CD8-positive, alpha-beta memory T cell (primary cell): ENCODE data around the gene GAR1. TPM values are rescaled to one million over a fixed set of nuclear protein-coding genes. Genes with fewer than 3 reads are reported as not detected.
"Not testable (repeated sequence)": the region's sequence is repeated elsewhere in the genome, so short reads cannot be mapped to it uniquely, and the experiment has no call there.

Source experiments
- CTCF ChIA-PET: fragments of 350-600 bp; sonication (Branson Sonifier 250); formaldehyde crosslinking; loops from one replicate; lab custom pipeline; 2021; ENCODE audit warnings: antibody characterized with exemption; lab: Charles Lee
- POLR2A ChIA-PET: fragments of 350-600 bp; sonication (Branson Sonifier 250); formaldehyde crosslinking; loops from one replicate; lab custom pipeline; 2021; ENCODE audit warnings: antibody characterized with exemption; lab: Charles Lee
- DNase-seq, 5 donors: peaks; one replicate each; pipeline versions ENCODE4 v3.0.0 to v3.0.0-alpha.2; 2020 to 2022; ENCODE audit warnings: mixed read lengths in 1 of 5
- H3K27ac ChIP-seq: one replicate; pipeline ENCODE4 v1.7.0; 2013; ENCODE audit warnings: low read depth, mild to moderate bottlenecking, low read length, moderate library complexity
- H3K27me3 ChIP-seq: 2 replicates; pipeline ENCODE4 v1.7.0; 2013; ENCODE audit warnings: low read length, mild to moderate bottlenecking; ENCODE audit not compliant: insufficient read depth, poor library complexity, severe bottlenecking
- H3K36me3 ChIP-seq: 2 replicates; pipeline ENCODE4 v1.7.0; 2013; ENCODE audit warnings: mild to moderate bottlenecking, low read length, moderate library complexity; ENCODE audit not compliant: insufficient read depth
- H3K4me1 ChIP-seq: 2 replicates; pipeline ENCODE4 v1.7.0; 2013; ENCODE audit warnings: mild to moderate bottlenecking, low read length, moderate library complexity; ENCODE audit not compliant: insufficient read depth
- H3K4me3 ChIP-seq: 2 replicates; pipeline ENCODE4 v1.7.0; 2013; ENCODE audit warnings: mild to moderate bottlenecking, low read length
- H3K9me3 ChIP-seq: 2 replicates; pipeline ENCODE4 v1.7.0; 2013; ENCODE audit warnings: mild to moderate bottlenecking, low read length
- H3K27ac Mint-ChIP-seq, 8 donors: one replicate each; pipeline ENCODE4 v1.8.0; 2020 to 2021; ENCODE audit warnings: mixed read lengths in 8 of 8, mild to moderate bottlenecking in 6 of 8, inconsistent platforms in 3 of 8, moderate library complexity in 3 of 8
- H3K27me3 Mint-ChIP-seq, 2 donors: one replicate each; pipeline ENCODE4 v1.8.0; 2020 to 2021; ENCODE audit warnings: mixed read lengths in 2 of 2, mild to moderate bottlenecking in 1 of 2, moderate library complexity in 1 of 2
- H3K36me3 Mint-ChIP-seq, 3 donors: one replicate each; pipeline ENCODE4 v1.8.0; 2020 to 2021; ENCODE audit warnings: mixed read lengths in 3 of 3, inconsistent platforms in 1 of 3, mild to moderate bottlenecking in 1 of 3
- H3K4me1 Mint-ChIP-seq, 3 donors: one replicate each; pipeline ENCODE4 v1.8.0; 2020 to 2021; ENCODE audit warnings: mixed read lengths in 3 of 3, inconsistent platforms in 1 of 3, mild to moderate bottlenecking in 1 of 3
- H3K4me3 Mint-ChIP-seq, 7 donors: one replicate each; pipeline ENCODE4 v1.8.0; 2020 to 2021; ENCODE audit warnings: mixed read lengths in 7 of 7, mild to moderate bottlenecking in 6 of 7, moderate library complexity in 4 of 7, inconsistent platforms in 2 of 7
- H3K9me3 Mint-ChIP-seq, 5 donors: one replicate each; pipeline ENCODE4 v1.8.0; 2020 to 2022; ENCODE audit warnings: mixed read lengths in 5 of 5, mild to moderate bottlenecking in 3 of 5, moderate library complexity in 2 of 5, inconsistent platforms in 1 of 5
- polyA plus RNA-seq: library from polyadenylated mRNA; unstranded; fragments of 300-500 nt; fragmentation: Illumina TruSeq; gene quantifications from one replicate; pipeline ENCODE4 v1.2.3, GENCODE V29; 2021
- total RNA-seq, 2 experiments: library from RNA; stranded (reverse); gene quantifications; one replicate each; pipeline ENCODE4 v1.2.3, GENCODE V29; 2021

Gene GAR1
- total and polyA plus RNA-seq, 3 experiments from 2014 or later = 17.8 to 63.9 (median 62.2) TPM

DNA sequence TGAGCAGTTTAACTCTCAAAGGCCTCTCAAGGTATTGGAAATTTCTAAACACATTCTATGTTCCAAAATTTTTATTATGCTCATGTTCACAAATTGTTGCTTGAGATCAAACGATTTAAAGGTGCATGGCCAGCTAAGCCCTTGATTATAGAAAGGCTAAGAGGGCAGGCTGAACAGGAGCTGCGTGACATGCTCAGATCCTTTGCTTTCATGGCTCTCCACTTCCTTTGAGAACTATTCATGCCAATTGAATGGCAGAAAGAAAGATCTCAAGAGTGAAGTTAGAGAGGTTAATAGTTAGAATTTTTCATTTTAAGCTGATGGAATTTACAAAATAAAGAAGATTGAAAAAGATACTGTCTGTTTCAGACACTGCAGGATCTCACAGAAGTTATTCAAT is 32.9 kb downstream of the GAR1 start:
- Mint-ChIP-seq H3K9me3 (no peaks in the 10 kb centered on the region), H3K27ac (no peak overlapping the region), H3K4me3 (no peak overlapping the region), H3K27me3 (peaks cover 0 to 2% of the 10 kb centered on the region in 2 donors), H3K4me1 (peaks cover 0 to 7% (median 0%) of the 10 kb centered on the region in 3 donors), H3K36me3 (peaks cover 0 to 9% (median 3%) of the 10 kb centered on the region in 3 donors)
- Histone ChIP-seq H3K27ac (no peak overlapping the region), H3K4me1 (no peaks in the 10 kb centered on the region), H3K4me3 (no peak overlapping the region), H3K9me3 (no peaks in the 10 kb centered on the region), H3K27me3 (no peaks in the 10 kb centered on the region), H3K36me3 (no peaks in the 10 kb centered on the region)
- ChIA-PET CTCF (no interaction called here), POLR2A (no interaction called here)
- DNase-seq = no peak

DNA sequence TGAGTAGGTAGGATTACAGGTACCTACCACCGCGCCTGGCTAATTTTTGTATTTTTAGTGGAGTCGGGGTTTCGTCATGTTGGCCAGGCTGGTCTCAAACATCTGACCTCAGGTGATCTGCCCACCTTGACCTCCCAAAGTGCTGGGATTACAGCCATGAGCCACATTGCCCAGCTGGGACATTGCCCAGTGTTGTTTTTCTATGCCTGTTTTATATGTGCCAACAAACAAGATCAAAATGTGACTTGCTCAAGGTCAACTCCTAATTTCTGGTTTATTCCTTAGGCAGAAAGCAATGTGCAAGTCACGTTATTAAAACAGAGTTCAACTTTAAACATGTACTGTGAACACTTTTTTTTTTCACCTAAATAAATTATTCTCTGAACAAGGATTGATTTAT is 35.0 kb downstream of the GAR1 start:
- H3K27ac ChIP-seq = no peak overlapping the region
- Mint-ChIP-seq H3K4me1 (peaks cover 0 to 7% (median 0%) of the 10 kb centered on the region in 3 donors), H3K27ac (no peak overlapping the region), H3K9me3 (no peaks in the 10 kb centered on the region), H3K4me3 (no peak overlapping the region), H3K27me3 (peaks cover 0 to 2% of the 10 kb centered on the region in 2 donors), H3K36me3 (peaks cover 0 to 16% (median 5%) of the 10 kb centered on the region in 3 donors)
- ChIA-PET CTCF (no interaction called here), POLR2A (no interaction called here)
- H3K9me3 ChIP-seq = no peaks in the 10 kb centered on the region
- H3K27me3 ChIP-seq = no peaks in the 10 kb centered on the region
- no peak overlapping the region for H3K4me3 ChIP-seq
- H3K36me3 ChIP-seq = no peaks in the 10 kb centered on the region
- DNase-seq = no peak
- no peaks in the 10 kb centered on the region for H3K4me1 ChIP-seq

DNA sequence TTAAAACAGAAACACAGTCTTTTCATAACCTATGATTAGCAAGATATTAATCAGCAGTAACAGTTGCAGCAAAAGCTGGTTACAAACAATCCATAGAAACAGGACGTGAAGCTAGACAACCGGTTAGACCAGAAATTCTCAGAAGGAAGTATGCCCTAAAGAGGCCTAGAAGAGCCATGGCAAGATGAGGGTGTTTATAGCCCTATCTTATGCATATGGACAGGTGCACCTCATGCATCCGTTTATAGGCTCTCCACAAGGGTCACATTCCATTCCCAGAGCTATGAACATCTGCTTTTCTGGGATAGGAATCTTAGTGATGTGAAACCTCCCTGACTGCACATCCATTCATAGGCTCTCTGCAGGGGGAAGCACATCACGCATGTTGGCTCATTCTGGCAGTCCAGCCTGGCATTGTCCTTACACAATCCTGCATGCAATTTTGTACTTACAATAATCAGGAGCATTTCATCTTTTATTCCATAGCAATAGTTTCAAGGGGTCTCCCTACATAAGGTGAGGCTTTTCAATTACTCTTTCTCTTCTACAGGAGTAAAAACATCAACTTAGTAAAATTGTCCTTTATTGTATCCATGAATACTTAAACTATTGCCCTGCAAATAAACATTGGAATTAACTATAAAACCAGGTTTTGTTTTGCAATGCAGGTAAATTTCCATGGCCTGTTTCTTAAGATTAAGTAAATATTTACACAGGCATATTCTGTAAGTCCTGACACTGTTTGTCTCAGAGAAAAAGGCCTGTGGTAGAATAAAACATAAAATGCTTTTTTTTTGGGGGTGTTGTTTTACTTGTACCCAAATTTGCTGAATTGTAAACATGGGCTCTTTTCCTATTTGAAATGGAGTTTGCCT is 44.1 kb downstream of the GAR1 start:
- POLR2A ChIA-PET, H3K27ac ChIP-seq, DNase-seq, H3K27me3 Mint-ChIP-seq, H3K4me3 Mint-ChIP-seq, H3K9me3 ChIP-seq, H3K36me3 ChIP-seq, CTCF ChIA-PET, H3K27ac Mint-ChIP-seq, H3K27me3 ChIP-seq, H3K4me1 ChIP-seq, H3K4me3 ChIP-seq, H3K4me1 Mint-ChIP-seq: not testable (repeated sequence)
- Mint-ChIP-seq H3K9me3 (peaks cover 20 to 28% (median 24%) of the 10 kb centered on the region in 5 donors), H3K36me3 (peaks cover 6 to 50% (median 15%) of the 10 kb centered on the region in 3 donors)

- no peaks in the 10 kb centered on the region for H3K4me1 ChIP-seq
- Mint-ChIP-seq H3K27me3 (peaks cover 0 to 1% of the 10 kb centered on the region in 2 donors), H3K9me3 (peaks cover 20 to 28% (median 24%) of the 10 kb centered on the region in 5 donors), H3K4me3 (no peak overlapping the region), H3K36me3 (peaks cover 6 to 37% (median 12%) of the 10 kb centered on the region in 3 donors), H3K27ac (no peak overlapping the region), H3K4me1 (no peaks in the 10 kb centered on the region)
- ChIA-PET POLR2A (no interaction called here), CTCF (no interaction called here)
- H3K9me3 ChIP-seq = no peaks in the 10 kb centered on the region
- no peak overlapping the region for H3K4me3 ChIP-seq
- no peak overlapping the region for H3K27ac ChIP-seq
- H3K36me3 ChIP-seq = no peaks in the 10 kb centered on the region
- DNase-seq = no peak
- H3K27me3 ChIP-seq = no peaks in the 10 kb centered on the region
Observed at GRCh38 chr4:109861271-109861670, 45.7 kb downstream of the GAR1 start.

DNA sequence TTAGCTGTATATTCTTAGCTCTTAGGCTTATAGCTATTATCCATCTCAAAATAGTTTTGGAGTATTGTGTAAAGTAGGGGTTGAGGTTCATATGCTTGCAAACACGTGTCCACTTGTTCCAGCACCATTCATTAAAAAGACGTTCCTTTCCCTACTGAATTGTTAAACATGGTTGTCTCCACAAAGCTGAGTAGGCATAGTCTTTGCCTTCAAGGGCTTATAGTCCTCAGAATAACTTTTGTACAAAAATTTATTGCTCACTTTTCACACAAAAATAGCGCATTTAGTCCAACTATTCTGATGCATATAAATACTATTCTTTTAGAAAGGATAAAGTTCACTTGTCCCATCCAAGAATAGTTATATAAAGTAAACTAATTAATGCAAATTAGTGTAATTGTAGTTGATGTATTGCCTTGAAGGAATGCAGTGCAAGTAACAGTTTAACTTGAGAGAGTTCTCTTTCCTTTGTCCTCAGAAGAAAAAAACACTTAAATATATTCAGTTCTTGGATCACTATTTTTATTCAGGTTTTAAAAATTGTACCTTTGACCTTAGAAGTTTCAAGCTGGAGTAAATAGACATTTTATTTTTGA is 46.5 kb downstream of the GAR1 start:
- Mint-ChIP-seq H3K27me3 (peaks cover 0 to 1% of the 10 kb centered on the region in 2 donors), H3K27ac (no peak overlapping the region), H3K9me3 (peaks cover 18 to 28% (median 24%) of the 10 kb centered on the region in 5 donors), H3K4me3 (no peak overlapping the region), H3K36me3 (peaks cover 4 to 33% (median 10%) of the 10 kb centered on the region in 3 donors), H3K4me1 (no peaks in the 10 kb centered on the region)
- Histone ChIP-seq H3K4me1 (no peaks in the 10 kb centered on the region), H3K27ac (no peak overlapping the region), H3K36me3 (no peaks in the 10 kb centered on the region), H3K4me3 (no peak overlapping the region), H3K9me3 (no peaks in the 10 kb centered on the region), H3K27me3 (no peaks in the 10 kb centered on the region)
- no peak for DNase-seq
- POLR2A ChIA-PET = no interaction called here
- CTCF ChIA-PET = no interaction called here

DNA sequence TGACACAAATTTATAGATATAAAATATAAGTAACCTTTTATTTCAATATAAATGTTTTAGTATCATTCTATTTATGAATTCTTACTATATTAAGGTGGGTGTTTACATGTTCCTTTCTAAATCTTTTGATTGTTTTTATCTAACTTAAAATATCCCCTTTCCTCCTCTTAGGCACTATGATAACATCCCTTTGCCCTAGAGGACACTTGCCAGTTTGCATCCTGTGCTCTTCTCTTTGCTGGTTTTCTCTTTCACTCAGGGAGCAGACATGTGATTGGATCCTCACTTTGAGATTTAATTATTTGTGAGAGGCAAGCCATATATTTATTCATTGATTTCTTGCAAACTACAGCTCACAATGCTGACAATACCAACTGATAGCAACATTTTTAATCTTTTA is 48.6 kb downstream of the GAR1 start:
- no peaks in the 10 kb centered on the region for H3K9me3 ChIP-seq
- H3K36me3 Mint-ChIP-seq = peaks cover 4 to 21% (median 10%) of the 10 kb centered on the region in 3 donors
- ChIA-PET POLR2A (no interaction called here), CTCF (no interaction called here)
- peaks cover 11 to 19% (median 17%) of the 10 kb centered on the region in 5 donors for H3K9me3 Mint-ChIP-seq
- no peak for DNase-seq
- H3K27ac Mint-ChIP-seq = no peak overlapping the region
- no peaks in the 10 kb centered on the region for H3K27me3 ChIP-seq
- no peak overlapping the region for H3K27ac ChIP-seq
- peaks cover 0 to under 1% of the 10 kb centered on the region in 2 donors for H3K27me3 Mint-ChIP-seq
- no peak overlapping the region for H3K4me3 ChIP-seq
- H3K4me3 Mint-ChIP-seq = no peak overlapping the region
- H3K4me1 Mint-ChIP-seq = no peaks in the 10 kb centered on the region
- no peaks in the 10 kb centered on the region for H3K4me1 ChIP-seq
- no peaks in the 10 kb centered on the region for H3K36me3 ChIP-seq

DNA sequence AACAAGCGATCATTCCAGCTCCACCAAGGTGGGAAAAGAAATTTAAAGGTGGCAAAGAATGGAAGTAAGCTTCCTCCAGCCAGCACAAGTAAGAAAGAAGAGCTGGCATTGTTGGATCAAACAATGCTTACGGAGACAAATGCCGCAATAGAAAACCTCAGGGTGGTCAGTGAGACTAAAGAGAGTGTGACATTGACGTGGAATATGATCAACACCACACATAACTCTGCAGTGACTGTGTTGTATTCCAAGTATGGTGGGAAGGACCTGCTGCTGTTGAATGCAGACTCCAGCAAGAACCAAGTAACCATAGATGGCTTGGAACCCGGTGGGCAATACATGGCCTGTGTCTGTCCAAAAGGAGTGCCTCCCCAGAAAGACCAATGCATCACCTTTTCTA is 54.5 kb downstream of the GAR1 start:
- H3K36me3 ChIP-seq = no peaks in the 10 kb centered on the region
- no peak overlapping the region for H3K4me3 Mint-ChIP-seq
- H3K4me3 ChIP-seq = no peak overlapping the region
- no peaks in the 10 kb centered on the region for H3K9me3 ChIP-seq
- no peaks in the 10 kb centered on the region for H3K4me1 ChIP-seq
- no peak overlapping the region for H3K27ac ChIP-seq
- H3K4me1 Mint-ChIP-seq = no peaks in the 10 kb centered on the region
- H3K27me3 Mint-ChIP-seq = no peaks in the 10 kb centered on the region
- DNase-seq = no peak
- ChIA-PET POLR2A (no interaction called here), CTCF (no interaction called here)
- no peaks in the 10 kb centered on the region for H3K27me3 ChIP-seq
- H3K9me3 Mint-ChIP-seq = no peaks in the 10 kb centered on the region
- peaks cover 7 to 12% (median 12%) of the 10 kb centered on the region in 3 donors for H3K36me3 Mint-ChIP-seq
- peak overlapping the region in 1 of 8 donors; percentile 59 for H3K27ac Mint-ChIP-seq

- Mint-ChIP-seq H3K9me3 (no peaks in the 10 kb centered on the region), H3K27me3 (peaks cover 0 to 3% of the 10 kb centered on the region in 2 donors), H3K36me3 (peaks cover 7 to 12% (median 12%) of the 10 kb centered on the region in 3 donors), H3K27ac (no peak overlapping the region), H3K4me3 (no peak overlapping the region), H3K4me1 (no peaks in the 10 kb centered on the region)
- Histone ChIP-seq H3K27ac (no peak overlapping the region), H3K4me1 (no peaks in the 10 kb centered on the region), H3K36me3 (no peaks in the 10 kb centered on the region), H3K9me3 (no peaks in the 10 kb centered on the region), H3K27me3 (no peaks in the 10 kb centered on the region), H3K4me3 (no peak overlapping the region)
- ChIA-PET POLR2A (no interaction called here), CTCF (no interaction called here)
- DNase-seq = no peak
Observed at GRCh38 chr4:109872065-109872464, 56.5 kb downstream of the GAR1 start.
